AG09319 (cell line): Measurements from ENCODE around the gene SRGAP3.

Experiments
- DNase-seq: peaks from one replicate; pipeline ENCODE4 v3.0.0-alpha.2; 2010; ENCODE audit warnings: low read depth; ENCODE audit errors: extremely low read depth
- TF ChIP-seq, protein P1 (sequence below): IDR thresholded peaks from 2 replicates; pipeline ENCODE4 v1.5.1; 2011; ENCODE audit warnings: low read depth, mild to moderate bottlenecking, inconsistent platforms, low read length, moderate library complexity

SRGAP3 gene

DNA sequence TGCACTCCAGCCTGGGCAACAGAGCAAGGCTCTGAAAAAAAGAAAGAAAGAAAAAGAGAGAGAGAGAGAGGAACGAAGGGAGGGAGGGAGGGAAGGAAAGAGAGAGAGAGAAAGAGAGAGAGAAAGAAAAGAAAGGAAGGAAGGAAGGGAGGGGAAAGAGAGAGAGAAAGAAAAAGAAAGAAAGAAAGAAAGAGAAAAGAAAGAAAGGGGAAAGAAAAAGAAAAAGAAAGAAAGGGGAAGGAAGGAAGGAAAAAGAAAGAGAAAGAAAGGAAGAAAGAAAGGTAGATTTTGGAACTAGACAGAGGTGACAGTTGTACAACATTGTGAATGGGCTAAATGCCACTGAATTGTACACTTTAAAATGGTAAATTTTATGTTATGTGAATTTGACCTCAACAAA lies 5.3 kb upstream of the SRGAP3 start:
- DNase-seq = no peak

DNA sequence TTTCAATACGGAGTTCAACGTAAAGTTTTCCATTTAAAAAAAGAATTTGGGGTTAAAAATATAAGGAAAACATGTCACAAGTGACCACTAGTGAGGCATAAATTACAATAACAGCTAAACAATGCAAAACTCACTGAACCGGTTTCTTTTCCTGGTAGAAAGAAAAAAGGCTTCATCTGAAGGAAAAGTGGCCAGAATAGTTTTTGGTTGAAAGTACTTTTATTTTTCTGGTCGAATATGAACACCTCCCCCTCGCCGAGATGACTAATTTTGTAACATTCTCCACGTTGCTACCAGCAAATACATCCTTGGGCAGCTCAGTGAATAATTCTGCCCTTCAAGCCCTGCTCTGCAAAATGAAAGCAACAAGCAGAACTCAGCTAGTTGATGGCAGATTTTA lies 3.9 kb upstream of the SRGAP3 start:
- TF ChIP-seq, protein P1, sequence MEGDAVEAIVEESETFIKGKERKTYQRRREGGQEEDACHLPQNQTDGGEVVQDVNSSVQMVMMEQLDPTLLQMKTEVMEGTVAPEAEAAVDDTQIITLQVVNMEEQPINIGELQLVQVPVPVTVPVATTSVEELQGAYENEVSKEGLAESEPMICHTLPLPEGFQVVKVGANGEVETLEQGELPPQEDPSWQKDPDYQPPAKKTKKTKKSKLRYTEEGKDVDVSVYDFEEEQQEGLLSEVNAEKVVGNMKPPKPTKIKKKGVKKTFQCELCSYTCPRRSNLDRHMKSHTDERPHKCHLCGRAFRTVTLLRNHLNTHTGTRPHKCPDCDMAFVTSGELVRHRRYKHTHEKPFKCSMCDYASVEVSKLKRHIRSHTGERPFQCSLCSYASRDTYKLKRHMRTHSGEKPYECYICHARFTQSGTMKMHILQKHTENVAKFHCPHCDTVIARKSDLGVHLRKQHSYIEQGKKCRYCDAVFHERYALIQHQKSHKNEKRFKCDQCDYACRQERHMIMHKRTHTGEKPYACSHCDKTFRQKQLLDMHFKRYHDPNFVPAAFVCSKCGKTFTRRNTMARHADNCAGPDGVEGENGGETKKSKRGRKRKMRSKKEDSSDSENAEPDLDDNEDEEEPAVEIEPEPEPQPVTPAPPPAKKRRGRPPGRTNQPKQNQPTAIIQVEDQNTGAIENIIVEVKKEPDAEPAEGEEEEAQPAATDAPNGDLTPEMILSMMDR = no peak
- DNase-seq = no peak

More for the DNA sequence above, 5.3 kb upstream of the SRGAP3 start:
- TF ChIP-seq, protein P1 = no peak

DNA sequence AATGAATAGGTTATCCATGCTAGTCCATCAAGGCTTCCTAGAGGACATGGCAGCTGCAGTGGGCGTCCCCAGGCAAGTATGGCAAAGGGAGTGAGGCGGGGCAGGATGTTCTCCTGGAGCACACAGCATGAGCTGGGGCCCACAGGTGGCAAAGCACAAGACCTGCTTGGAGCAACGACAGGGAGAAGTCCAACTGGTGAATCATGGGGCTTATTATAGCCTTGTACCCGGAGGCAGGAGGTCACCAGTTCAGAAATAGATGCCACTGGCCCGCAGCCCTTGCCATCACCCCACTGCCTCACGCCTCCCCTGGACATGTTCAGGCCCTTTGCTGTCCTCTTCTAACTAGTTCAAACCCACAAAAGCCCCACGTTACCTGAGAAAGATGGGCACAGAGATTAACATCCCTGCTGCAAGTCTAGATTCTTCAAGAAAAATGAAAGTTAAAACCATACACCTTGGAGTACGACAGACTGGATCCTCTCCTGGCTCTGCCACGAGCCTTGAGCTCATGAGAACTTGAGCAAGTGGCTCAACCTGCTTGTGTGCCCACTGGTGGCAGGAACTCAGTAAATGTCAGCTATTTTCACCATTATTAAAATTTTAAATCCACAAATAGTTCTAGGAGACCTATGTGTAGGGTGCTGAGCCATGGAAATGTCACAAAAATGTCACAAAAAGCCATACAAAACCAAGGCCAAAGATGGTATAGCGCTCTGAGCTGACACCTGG lies 1.8 kb upstream of the SRGAP3 start:
- TF ChIP-seq, protein P1 = peak; percentile 0; the same call in 1 of the 2 replicates
- no peak for DNase-seq

DNA sequence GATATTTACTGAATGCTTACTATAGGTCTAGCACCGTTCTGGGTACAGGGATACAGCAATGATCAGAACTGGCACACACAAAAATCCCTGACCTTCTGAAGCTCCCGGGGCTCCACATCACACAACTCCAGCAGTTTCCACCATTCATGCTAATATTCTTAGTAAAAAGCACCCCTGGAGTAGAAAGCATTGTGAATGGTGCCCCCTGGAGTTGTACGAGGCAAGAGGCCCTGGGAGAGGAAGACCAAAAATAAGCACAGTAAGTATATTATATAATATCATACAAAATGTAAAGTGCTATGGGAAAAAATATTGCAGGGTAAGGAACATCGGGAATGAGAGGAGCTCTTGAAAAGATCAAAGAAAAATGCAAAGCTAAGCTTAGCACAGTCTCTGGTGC lies 790 bp upstream of the SRGAP3 start:
- TF ChIP-seq, protein P1 = peak; percentile 8
- DNase-seq = no peak

DNA sequence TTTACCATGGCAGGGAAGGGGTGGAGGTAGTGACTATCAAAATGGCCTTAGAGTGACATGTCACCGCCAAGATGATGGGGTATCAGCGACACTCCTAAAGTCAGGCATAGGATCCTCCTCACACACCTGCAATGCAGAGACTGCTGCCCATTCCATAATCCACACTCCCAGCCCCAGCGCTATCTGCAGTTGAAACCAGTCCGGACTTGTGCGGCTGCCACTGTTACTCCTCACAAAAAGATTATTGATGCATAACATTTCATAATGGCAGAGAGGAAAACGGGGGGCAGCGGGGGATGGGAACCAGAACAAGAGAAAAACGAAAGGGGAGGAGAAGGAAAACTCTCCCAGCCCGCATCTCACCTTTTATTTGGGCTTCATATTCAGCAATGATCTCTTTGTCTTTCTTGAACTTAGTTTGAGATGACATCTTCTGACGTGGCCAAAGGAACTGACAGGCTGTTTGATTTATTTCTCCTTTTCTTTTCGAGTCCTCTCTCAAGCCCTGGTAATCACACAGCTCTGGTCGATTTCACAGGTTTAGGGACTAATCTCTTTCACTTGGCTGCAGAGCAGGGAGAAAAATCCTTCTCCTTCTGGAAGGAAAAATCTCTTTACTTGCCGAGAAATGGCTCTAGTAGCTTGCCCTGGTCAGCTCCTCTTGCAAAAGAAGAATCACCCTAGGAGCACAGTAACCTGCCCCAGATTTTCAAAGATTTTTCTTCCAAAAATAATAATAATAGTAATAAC lies 749 bp downstream of the SRGAP3 start:
- TF ChIP-seq, protein P1 = no peak
- no peak for DNase-seq

DNA sequence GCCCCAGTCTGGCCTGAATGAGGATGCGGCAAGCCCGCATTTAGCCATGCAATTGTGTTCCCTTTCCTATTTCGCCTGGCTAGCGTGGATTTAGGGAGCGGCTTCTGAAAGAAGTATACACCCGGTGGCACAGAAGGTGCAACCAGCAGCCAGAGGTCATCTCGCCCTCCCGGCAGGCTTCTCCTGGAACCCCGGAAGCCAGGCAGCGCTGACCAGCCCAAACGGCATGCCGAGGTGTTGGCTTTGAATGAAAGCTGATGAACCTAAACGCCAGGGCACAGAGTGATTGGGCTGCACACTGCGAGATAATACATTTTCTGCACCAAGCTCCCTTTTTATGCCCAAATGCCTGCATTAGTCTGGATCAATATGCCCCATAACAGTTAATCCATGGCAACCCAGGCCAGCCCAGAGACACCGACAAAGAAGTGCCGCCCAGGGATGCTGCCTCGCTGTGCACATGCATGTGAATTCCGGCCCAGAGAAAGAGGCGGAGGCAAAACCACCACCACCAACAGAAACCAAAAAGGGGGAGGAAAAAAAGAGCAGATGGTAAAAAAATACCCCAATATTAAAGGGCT lies 1.4 kb downstream of the SRGAP3 start:
- TF ChIP-seq, protein P1 = no peak
- no peak for DNase-seq
